WTC11 (cell line): ENCODE measurements around the gene C6orf163. TPM values are rescaled to one million over a fixed set of nuclear protein-coding genes. Genes with fewer than 3 reads are reported as not detected.
A peak's percentile ranks its signal among the peaks of the same experiment; 100 is the strongest.

Experiments used
- ARID4B ChIP-seq: sonication (generic); formaldehyde crosslinking; IDR thresholded peaks from 2 replicates; pipeline ENCODE4 v1.8.0; 2023; ENCODE audit warnings: missing genetic modification reagents, mild to moderate bottlenecking, borderline replicate concordance
- CBFB ChIP-seq: sonication (generic); formaldehyde crosslinking; IDR thresholded peaks from 2 replicates; pipeline ENCODE4 v1.8.1; 2022; ENCODE audit warnings: mild to moderate bottlenecking, low read depth, missing genetic modification reagents
- FOXJ3 ChIP-seq: sonication (generic); formaldehyde crosslinking; IDR thresholded peaks from 2 replicates; pipeline ENCODE4 v1.9.0; 2021; ENCODE audit warnings: missing genetic modification reagents, mild to moderate bottlenecking, borderline replicate concordance
- NR3C1 ChIP-seq: sonication (generic); formaldehyde crosslinking; conservative IDR thresholded peaks from 2 replicates; pipeline ENCODE4 v1.8.1; 2023; ENCODE audit warnings: low read depth, mild to moderate bottlenecking, missing genetic modification reagents
- OVOL2 ChIP-seq: fragments of 250-450 bp; sonication (Bioruptor Pico); IDR thresholded peaks from 2 replicates; pipeline ENCODE4 v1.9.0; 2021; ENCODE audit warnings: mild to moderate bottlenecking, borderline replicate concordance
- SMAD4 ChIP-seq: sonication (generic); formaldehyde crosslinking; IDR thresholded peaks from 2 replicates; pipeline ENCODE4 v1.8.0; 2022; ENCODE audit warnings: mild to moderate bottlenecking, missing genetic modification reagents
- TCF7 ChIP-seq: sonication (generic); formaldehyde crosslinking; IDR thresholded peaks from 2 replicates; pipeline ENCODE4 v1.8.0; 2022; ENCODE audit warnings: mild to moderate bottlenecking, low read depth, missing genetic modification reagents, moderate library complexity
- TEAD4 ChIP-seq: sonication (generic); formaldehyde crosslinking; IDR thresholded peaks from 2 replicates; pipeline ENCODE4 v1.8.0; 2022; ENCODE audit warnings: mild to moderate bottlenecking, missing genetic modification reagents
- ZNF281 ChIP-seq: sonication (generic); formaldehyde crosslinking; IDR thresholded peaks from 2 replicates; pipeline ENCODE4 v1.8.0; 2023; ENCODE audit warnings: mild to moderate bottlenecking, missing genetic modification reagents
- ZNF423 ChIP-seq: fragments of 250-450 bp; sonication (Bioruptor Pico); IDR thresholded peaks from 2 replicates; pipeline ENCODE4 v2.1.2; 2022; ENCODE audit warnings: mild to moderate bottlenecking, moderate library complexity
- total RNA-seq: library from RNA; stranded (reverse); gene quantifications from 3 replicates; pipeline ENCODE4 v1.2.3, GENCODE V29; 2021
- TF ChIP-seq, protein P1 (sequence below): fragments of 250-450 bp; sonication (Bioruptor Pico); IDR thresholded peaks from 2 replicates; pipeline ENCODE4 v2.1.2; 2022; ENCODE audit warnings: mild to moderate bottlenecking, moderate library complexity
- TF ChIP-seq, protein P2 (sequence below): sonication (generic); formaldehyde crosslinking; conservative IDR thresholded peaks from 2 replicates; pipeline ENCODE4 v1.8.1; 2022; ENCODE audit warnings: mild to moderate bottlenecking, missing genetic modification reagents
- TF ChIP-seq, protein P3 (sequence below): sonication (generic); formaldehyde crosslinking; IDR thresholded peaks from 2 replicates; pipeline ENCODE4 v1.8.0; 2022; ENCODE audit warnings: mild to moderate bottlenecking, missing genetic modification reagents
- TF ChIP-seq, protein P4 (sequence below): sonication (generic); formaldehyde crosslinking; IDR thresholded peaks from 2 replicates; pipeline ENCODE4 v1.8.1; 2023; ENCODE audit warnings: mild to moderate bottlenecking, missing genetic modification reagents, moderate library complexity
- TF ChIP-seq, protein P5 (sequence below): sonication (generic); formaldehyde crosslinking; IDR thresholded peaks from 2 replicates; pipeline ENCODE4 v1.8.1; 2023; ENCODE audit warnings: mild to moderate bottlenecking, moderate library complexity, missing genetic modification reagents

C6orf163 gene
- total RNA-seq, 1 experiment from 2014 or later: 2.0 TPM

DNA sequence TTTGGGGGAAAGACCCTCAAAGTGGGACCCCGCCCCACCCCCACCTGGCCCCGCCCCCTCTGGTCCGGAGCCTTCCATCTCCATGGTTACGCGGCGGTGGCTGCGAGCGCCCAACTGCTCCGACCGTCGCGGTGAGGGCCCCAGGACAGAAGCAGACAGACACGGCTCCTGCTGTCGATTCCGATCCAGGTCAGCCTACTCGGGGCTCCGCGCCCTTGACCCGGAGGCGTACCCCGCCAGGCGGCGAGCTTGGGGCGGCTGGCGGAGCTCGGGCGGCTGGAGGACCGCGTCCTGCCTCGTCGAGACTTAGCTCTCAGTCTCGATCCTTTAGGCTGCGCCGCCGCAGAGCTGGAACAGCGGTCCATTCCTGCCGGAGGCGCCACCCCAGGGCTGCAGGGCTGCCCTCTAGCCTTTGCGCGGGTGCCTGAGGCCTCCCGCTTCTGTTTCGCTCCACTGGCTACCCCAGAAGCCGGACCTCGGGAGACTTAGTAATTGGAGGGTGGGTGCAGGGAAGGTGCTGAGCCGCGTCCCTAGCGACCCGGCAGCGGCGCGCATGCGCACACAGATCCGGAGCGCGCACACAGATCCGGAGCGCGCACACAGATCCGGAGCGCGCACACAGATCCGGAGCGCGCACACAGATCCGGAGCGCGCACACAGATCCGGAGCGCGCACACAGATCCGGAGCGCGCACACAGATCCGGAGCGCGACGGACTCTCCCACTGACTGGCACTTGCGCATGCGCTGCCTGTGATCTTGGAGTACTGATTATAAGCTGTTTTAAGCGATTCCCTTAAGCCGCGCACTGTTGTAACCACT, 63.5 kb downstream of the C6orf163 start, which contains the start of gene CFAP206 (continued):
- TF ChIP-seq, protein P1, sequence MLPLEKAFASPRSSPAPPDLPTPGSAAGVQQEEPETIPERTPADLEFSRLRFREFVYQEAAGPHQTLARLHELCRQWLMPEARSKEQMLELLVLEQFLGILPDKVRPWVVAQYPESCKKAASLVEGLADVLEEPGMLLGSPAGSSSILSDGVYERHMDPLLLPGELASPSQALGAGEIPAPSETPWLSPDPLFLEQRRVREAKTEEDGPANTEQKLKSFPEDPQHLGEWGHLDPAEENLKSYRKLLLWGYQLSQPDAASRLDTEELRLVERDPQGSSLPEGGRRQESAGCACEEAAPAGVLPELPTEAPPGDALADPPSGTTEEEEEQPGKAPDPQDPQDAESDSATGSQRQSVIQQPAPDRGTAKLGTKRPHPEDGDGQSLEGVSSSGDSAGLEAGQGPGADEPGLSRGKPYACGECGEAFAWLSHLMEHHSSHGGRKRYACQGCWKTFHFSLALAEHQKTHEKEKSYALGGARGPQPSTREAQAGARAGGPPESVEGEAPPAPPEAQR (CRISPR knock-in tag): no peak
- TF ChIP-seq ZNF423 (CRISPR knock-in tag) (no peak), FOXJ3 (CRISPR knock-in tag) (no peak), ZNF281 (CRISPR knock-in tag) (no peak), ARID4B (CRISPR knock-in tag) (peak; percentile 55; the same call in 1 of the 2 replicates), NR3C1 (CRISPR knock-in tag) (no peak), TEAD4 (no peak), CBFB (CRISPR knock-in tag) (no peak), SMAD4 (no peak), TCF7 (CRISPR knock-in tag) (no peak), OVOL2 (CRISPR knock-in tag) (no peak)
- TF ChIP-seq, protein P2, sequence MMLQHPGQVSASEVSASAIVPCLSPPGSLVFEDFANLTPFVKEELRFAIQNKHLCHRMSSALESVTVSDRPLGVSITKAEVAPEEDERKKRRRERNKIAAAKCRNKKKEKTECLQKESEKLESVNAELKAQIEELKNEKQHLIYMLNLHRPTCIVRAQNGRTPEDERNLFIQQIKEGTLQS (CRISPR knock-in tag): no peak
- TF ChIP-seq, protein P3, sequence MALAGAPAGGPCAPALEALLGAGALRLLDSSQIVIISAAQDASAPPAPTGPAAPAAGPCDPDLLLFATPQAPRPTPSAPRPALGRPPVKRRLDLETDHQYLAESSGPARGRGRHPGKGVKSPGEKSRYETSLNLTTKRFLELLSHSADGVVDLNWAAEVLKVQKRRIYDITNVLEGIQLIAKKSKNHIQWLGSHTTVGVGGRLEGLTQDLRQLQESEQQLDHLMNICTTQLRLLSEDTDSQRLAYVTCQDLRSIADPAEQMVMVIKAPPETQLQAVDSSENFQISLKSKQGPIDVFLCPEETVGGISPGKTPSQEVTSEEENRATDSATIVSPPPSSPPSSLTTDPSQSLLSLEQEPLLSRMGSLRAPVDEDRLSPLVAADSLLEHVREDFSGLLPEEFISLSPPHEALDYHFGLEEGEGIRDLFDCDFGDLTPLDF (CRISPR knock-in tag): no peak
- TF ChIP-seq, protein P4, sequence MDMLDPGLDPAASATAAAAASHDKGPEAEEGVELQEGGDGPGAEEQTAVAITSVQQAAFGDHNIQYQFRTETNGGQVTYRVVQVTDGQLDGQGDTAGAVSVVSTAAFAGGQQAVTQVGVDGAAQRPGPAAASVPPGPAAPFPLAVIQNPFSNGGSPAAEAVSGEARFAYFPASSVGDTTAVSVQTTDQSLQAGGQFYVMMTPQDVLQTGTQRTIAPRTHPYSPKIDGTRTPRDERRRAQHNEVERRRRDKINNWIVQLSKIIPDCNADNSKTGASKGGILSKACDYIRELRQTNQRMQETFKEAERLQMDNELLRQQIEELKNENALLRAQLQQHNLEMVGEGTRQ: no peak
- TF ChIP-seq, protein P5, sequence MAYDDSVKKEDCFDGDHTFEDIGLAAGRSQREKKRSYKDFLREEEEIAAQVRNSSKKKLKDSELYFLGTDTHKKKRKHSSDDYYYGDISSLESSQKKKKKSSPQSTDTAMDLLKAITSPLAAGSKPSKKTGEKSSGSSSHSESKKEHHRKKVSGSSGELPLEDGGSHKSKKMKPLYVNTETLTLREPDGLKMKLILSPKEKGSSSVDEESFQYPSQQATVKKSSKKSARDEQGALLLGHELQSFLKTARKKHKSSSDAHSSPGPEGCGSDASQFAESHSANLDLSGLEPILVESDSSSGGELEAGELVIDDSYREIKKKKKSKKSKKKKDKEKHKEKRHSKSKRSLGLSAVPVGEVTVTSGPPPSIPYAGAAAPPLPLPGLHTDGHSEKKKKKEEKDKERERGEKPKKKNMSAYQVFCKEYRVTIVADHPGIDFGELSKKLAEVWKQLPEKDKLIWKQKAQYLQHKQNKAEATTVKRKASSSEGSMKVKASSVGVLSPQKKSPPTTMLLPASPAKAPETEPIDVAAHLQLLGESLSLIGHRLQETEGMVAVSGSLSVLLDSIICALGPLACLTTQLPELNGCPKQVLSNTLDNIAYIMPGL (CRISPR knock-in tag): 0 out of 2 replicates have a peak, but pooled peaks have one; percentile 49
